ENCODE results near the gene DLGAP4. TPM values are rescaled to one million over a fixed set of nuclear protein-coding genes. Genes with fewer than 3 reads are reported as not detected.

The DLGAP4 gene
- polyA plus RNA-seq, 1 experiment, result 34.9 TPM

- Histone ChIP-seq H3K36me3 (ENCODE audit: control insufficient read depth, insufficient read depth, low read length) (peaks cover 4% of the 10 kb centered on the region), H3K4me3 (ENCODE audit: low read depth, low read length) (peak overlapping the region; percentile 85), H3K27me3 (ENCODE audit: control insufficient read depth, insufficient read depth, low read length) (no peaks in the 10 kb centered on the region)
- no peak for DNase-seq (ENCODE audit: low read depth)
- ChIA-PET CTCF (interaction anchor here (1.1 to 2.1 kb wide), 5 partner anchors 17 to 346 kb away, joined by 3 to 7 read pairs (median 4); no protein-coding TSS in a partner anchor), POLR2A (no interaction called here)
- TF ChIP-seq, protein P1, sequence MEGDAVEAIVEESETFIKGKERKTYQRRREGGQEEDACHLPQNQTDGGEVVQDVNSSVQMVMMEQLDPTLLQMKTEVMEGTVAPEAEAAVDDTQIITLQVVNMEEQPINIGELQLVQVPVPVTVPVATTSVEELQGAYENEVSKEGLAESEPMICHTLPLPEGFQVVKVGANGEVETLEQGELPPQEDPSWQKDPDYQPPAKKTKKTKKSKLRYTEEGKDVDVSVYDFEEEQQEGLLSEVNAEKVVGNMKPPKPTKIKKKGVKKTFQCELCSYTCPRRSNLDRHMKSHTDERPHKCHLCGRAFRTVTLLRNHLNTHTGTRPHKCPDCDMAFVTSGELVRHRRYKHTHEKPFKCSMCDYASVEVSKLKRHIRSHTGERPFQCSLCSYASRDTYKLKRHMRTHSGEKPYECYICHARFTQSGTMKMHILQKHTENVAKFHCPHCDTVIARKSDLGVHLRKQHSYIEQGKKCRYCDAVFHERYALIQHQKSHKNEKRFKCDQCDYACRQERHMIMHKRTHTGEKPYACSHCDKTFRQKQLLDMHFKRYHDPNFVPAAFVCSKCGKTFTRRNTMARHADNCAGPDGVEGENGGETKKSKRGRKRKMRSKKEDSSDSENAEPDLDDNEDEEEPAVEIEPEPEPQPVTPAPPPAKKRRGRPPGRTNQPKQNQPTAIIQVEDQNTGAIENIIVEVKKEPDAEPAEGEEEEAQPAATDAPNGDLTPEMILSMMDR (IDR thresholded peaks at IDR 0.05; ENCODE audit: insufficient read depth, low read depth, low read length), result no peak
These were observed 267.7 kb downstream of the DLGAP4 start for GRCh38 chr20:36573798-36574365.

- ChIA-PET POLR2A (no interaction called here), CTCF (interaction anchor here (1.1 to 2.1 kb wide), 6 partner anchors 12 to 345 kb away, joined by 3 to 7 read pairs (median 4); no protein-coding TSS in a partner anchor)
- Histone ChIP-seq H3K27me3 (ENCODE audit: control insufficient read depth, insufficient read depth, low read length) (no peaks in the 10 kb centered on the region), H3K4me3 (ENCODE audit: low read depth, low read length) (peak overlapping the region; percentile 85), H3K36me3 (ENCODE audit: control insufficient read depth, insufficient read depth, low read length) (peaks cover 4% of the 10 kb centered on the region)
- no peak for DNase-seq (ENCODE audit: low read depth)
- TF ChIP-seq, protein P1 (IDR thresholded peaks at IDR 0.05; ENCODE audit: insufficient read depth, low read depth, low read length), result 0 out of 2 replicates have a peak, but pooled peaks have one; percentile 3
These were observed 268.4 kb downstream of the DLGAP4 start for GRCh38 chr20:36574366-36575135.

GRCh38 chr20:36576081-36576445, 269.9 kb downstream of the DLGAP4 start:
- TF ChIP-seq, protein P1 (IDR thresholded peaks at IDR 0.05; ENCODE audit: insufficient read depth, low read depth, low read length), result no peak
- no peak overlapping the region for H3K4me3 ChIP-seq (ENCODE audit: low read depth, low read length)
- no peak for DNase-seq (ENCODE audit: low read depth)
- ChIA-PET CTCF (interaction anchor here (0.7 to 1.2 kb wide), 3 partner anchors 11 to 312 kb away, joined by 3 to 4 read pairs (median 3); no protein-coding TSS in a partner anchor), POLR2A (interaction anchor here (0.6 kb wide), 1 partner anchor 115 kb away, joined by 3 read pairs; no protein-coding TSS in a partner anchor)
- H3K36me3 ChIP-seq (ENCODE audit: control insufficient read depth, insufficient read depth, low read length), result peaks cover 12% of the 10 kb centered on the region
- no peaks in the 10 kb centered on the region for H3K27me3 ChIP-seq (ENCODE audit: control insufficient read depth, insufficient read depth, low read length)

Small RNA genes lying within 50 kb of the gene (small RNA-seq; reads per million reads assigned to genes)
- not detected for gene RF00017 (ENCODE audit: insufficient read length, low read depth, low replicate concordance)

Other genes with a start within 250 kb of the DLGAP4 start
- gene EPB41L1, start 151.6 kb upstream of the DLGAP4 start, polyA plus RNA-seq (2011; rRNA removed), result 12.4 and 20.2 TPM in 2 replicates
- gene AAR2, start 69.9 kb upstream of the DLGAP4 start, polyA plus RNA-seq (2011; rRNA removed), result 35.4 and 54.4 TPM in 2 replicates
- gene MYL9, start 235.2 kb downstream of the DLGAP4 start, polyA plus RNA-seq (2011; rRNA removed), result 445 and 673 TPM in 2 replicates